Measurements from ENCODE around the gene ENAH.

DNA sequence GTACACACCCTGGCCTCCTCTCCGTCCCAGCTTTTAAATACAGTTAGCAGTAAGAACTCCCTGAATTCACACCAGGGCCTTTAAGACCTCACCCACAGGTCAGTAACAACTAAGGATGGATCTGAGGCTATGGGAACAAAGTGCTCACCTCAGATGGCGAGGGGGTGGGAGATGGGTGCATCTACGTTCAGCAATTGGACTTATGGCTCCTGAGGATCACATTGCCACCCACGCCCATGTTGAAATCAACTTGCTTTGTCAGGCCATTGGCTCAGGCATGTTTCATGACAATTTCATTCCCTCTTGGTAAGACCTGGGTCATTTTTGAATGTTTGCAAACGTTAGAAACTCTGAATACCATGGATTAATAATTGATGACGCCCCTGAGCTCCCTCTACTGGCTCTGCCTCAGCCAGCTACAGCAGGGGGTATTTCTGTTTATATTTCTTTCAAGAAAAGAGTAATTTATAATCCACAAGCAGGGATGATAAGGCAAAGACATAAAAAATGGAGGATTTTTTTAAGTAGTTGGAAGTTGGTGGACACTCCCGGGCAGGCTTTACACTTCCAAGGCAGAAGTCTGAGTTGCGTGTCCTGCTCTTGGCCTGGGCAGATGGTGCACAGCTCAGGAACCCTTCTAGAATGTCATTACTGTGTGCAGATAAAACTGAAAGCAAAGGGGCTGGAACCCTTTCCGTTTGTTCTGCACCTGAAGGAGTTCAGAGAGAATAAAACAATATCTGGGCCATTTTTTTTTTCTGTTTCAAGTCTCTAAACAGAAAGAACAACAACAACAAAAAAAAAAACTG is 211.4 kb downstream of the ENAH start:
- TF ChIP-seq, protein P1, sequence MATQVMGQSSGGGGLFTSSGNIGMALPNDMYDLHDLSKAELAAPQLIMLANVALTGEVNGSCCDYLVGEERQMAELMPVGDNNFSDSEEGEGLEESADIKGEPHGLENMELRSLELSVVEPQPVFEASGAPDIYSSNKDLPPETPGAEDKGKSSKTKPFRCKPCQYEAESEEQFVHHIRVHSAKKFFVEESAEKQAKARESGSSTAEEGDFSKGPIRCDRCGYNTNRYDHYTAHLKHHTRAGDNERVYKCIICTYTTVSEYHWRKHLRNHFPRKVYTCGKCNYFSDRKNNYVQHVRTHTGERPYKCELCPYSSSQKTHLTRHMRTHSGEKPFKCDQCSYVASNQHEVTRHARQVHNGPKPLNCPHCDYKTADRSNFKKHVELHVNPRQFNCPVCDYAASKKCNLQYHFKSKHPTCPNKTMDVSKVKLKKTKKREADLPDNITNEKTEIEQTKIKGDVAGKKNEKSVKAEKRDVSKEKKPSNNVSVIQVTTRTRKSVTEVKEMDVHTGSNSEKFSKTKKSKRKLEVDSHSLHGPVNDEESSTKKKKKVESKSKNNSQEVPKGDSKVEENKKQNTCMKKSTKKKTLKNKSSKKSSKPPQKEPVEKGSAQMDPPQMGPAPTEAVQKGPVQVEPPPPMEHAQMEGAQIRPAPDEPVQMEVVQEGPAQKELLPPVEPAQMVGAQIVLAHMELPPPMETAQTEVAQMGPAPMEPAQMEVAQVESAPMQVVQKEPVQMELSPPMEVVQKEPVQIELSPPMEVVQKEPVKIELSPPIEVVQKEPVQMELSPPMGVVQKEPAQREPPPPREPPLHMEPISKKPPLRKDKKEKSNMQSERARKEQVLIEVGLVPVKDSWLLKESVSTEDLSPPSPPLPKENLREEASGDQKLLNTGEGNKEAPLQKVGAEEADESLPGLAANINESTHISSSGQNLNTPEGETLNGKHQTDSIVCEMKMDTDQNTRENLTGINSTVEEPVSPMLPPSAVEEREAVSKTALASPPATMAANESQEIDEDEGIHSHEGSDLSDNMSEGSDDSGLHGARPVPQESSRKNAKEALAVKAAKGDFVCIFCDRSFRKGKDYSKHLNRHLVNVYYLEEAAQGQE (IDR thresholded peaks at IDR 0.05; ENCODE audit: low read depth), result no peak
- TF ChIP-seq, protein P2, sequence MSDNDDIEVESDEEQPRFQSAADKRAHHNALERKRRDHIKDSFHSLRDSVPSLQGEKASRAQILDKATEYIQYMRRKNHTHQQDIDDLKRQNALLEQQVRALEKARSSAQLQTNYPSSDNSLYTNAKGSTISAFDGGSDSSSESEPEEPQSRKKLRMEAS (IDR thresholded peaks at IDR 0.05), result no peak
- TF ChIP-seq EP300 (IDR thresholded peaks at IDR 0.05; ENCODE audit: borderline replicate concordance) (no peak), CREB1 (IDR thresholded peaks at IDR 0.05; ENCODE audit: low read depth) (no peak), YY1 (IDR thresholded peaks at IDR 0.05; ENCODE audit: low read depth) (no peak), RAD21 (IDR thresholded peaks at IDR 0.05; ENCODE audit: low read depth) (no peak), FOXM1 (IDR thresholded peaks at IDR 0.05; ENCODE audit: borderline replicate concordance, low read depth) (no peak), TAF1 (IDR thresholded peaks at IDR 0.05; ENCODE audit: low read depth) (no peak), NFIC (IDR thresholded peaks at IDR 0.05) (no peak), CEBPB (IDR thresholded peaks at IDR 0.05) (no peak), EGR1 (IDR thresholded peaks at IDR 0.05) (no peak), TCF12 (IDR thresholded peaks at IDR 0.05; ENCODE audit: low read depth) (no peak), ZBTB7A (IDR thresholded peaks at IDR 0.05; ENCODE audit: low read depth) (no peak)

Measured in Ishikawa (cell line).